ENCODE measurements around the gene SCRN3.

DNA sequence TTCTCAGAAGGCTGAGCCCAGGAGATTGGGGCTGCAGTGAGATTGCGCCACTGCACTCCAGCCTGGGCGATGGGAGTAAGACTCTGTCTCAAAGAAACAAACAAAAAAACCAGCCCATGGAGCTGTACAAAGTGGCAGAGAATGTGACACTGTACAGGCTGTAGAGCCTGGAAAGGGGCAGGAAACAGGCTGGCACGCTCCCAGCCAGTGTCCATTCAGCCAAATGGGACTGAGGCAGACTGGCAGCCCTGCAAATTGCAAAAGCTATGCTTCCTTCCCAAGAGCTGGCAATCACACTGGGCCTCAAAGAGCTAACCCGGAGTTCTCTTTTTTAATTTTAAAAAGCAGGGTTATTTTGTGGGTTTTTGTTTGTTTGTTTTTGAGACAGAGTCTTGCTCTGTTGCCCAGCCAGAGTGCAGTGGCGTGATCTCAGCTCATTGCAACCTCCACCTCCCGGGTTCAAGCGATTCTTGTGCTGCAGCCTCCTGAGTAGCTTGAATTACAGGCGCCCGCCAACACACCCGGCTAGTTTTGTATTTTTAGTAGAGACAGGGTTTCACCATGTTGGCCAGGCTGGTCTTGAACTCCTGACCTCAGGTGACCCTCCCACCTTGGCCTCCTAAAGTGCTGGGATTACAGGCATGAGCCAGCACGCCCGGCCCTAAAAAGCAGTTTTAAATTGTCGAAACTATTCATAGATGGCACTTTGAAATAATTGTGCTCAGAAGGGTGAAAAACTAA is 42.8 kb downstream of the SCRN3 start:
- no peak for TF ChIP-seq YY1 (IDR thresholded peaks at IDR 0.05; ENCODE audit: insufficient read depth, insufficient read length)
- TF ChIP-seq ZNF274 (IDR thresholded peaks at IDR 0.05; ENCODE audit: low read depth, low read length): no peak
- TF ChIP-seq SUZ12 (IDR thresholded peaks at IDR 0.05; ENCODE audit: extremely low read depth, insufficient read depth, insufficient read length): no peak

Data from NT2/D1 (cell line).